SK-N-MC (cell line): ENCODE measurements around the gene CCDC191.

Source experiments
- EZH2 ChIP-seq: fragments of 200-600 bp; sonication (generic); IDR thresholded peaks from one replicate; pipeline ENCODE4 v1.6.1; 2017; ENCODE audit warnings: antibody characterized with exemption
- FOXP2 ChIP-seq: optimal IDR thresholded peaks from 2 replicates; pipeline ENCODE3; 2011; ENCODE audit warnings: mild to moderate bottlenecking, moderate library complexity; ENCODE audit not compliant: insufficient read depth; ENCODE audit errors: extremely low read length, control extremely low read depth
- POLR2AphosphoS5 ChIP-seq: IDR thresholded peaks from 2 replicates; pipeline ENCODE4 v1.6.1; 2012; ENCODE audit warnings: mild to moderate bottlenecking, low read depth, low read length, borderline replicate concordance

- TF ChIP-seq POLR2AphosphoS5 (no peak), EZH2 (no peak), FOXP2 (no peak)
These were observed 20.4 kb downstream of the CCDC191 start for GRCh38 chr3:114035896-114036295.
